Sigmoid colon (tissue), 4 donors: ENCODE results near the gene TRMT2A.

Source experiments
- CTCF ChIP-seq, 4 experiments: fragments of 450-650 bp in 3 of 4; fragments of 200-600 bp in 1 of 4; IDR thresholded peaks; one replicate each; pipeline ENCODE4 v1.5.1; 2016 to 2019; ENCODE audit warnings: antibody characterized with exemption in 4 of 4, mild to moderate bottlenecking in 3 of 4, moderate library complexity in 2 of 4
- POLR2A ChIP-seq, 2 donors: fragments of 450-650 bp; IDR thresholded peaks; one replicate each; pipeline ENCODE4 v1.6.1; 2016; ENCODE audit warnings: antibody characterized with exemption in 2 of 2, mild to moderate bottlenecking in 2 of 2, moderate library complexity in 2 of 2
- POLR2AphosphoS5 ChIP-seq, 4 donors: sonication (generic); formaldehyde crosslinking; IDR thresholded peaks; one replicate each; pipeline ENCODE4 v1.6.1; 2017; ENCODE audit warnings: antibody characterized with exemption in 4 of 4

- peak in 1 of 4 experiments; percentile 20 for TF ChIP-seq CTCF (IDR thresholded peaks at IDR 0.05)
- no peak for TF ChIP-seq POLR2AphosphoS5 (IDR thresholded peaks at IDR 0.05)
- no peak for TF ChIP-seq POLR2A (IDR thresholded peaks at IDR 0.05)
These were observed 5.9 kb downstream of the TRMT2A start for GRCh38 chr22:20111045-20111688.
